AG04450 (cell line): ENCODE data around the gene ABCB11. TPM values are rescaled to one million over a fixed set of nuclear protein-coding genes. Genes with fewer than 3 reads are reported as not detected.

ENCODE experiments used
- CTCF ChIA-PET: fragments of 300-600, 350-600 bp; formaldehyde crosslinking; extraction: SDS; loops from one replicate; lab custom pipeline; 2022; ENCODE audit warnings: antibody characterized with exemption, inconsistent platforms; lab: Charles Lee
- POLR2A ChIA-PET: fragments of 350-600 bp; formaldehyde crosslinking; extraction: SDS; loops from one replicate; lab custom pipeline; 2021; ENCODE audit warnings: antibody characterized with exemption, inconsistent platforms; lab: Yijun Ruan, JAX
- DNase-seq: peaks from one replicate; pipeline ENCODE4 v3.0.0-alpha.2; 2011; ENCODE audit warnings: low read depth, low spot score
- H3K27ac ChIP-seq: one replicate; pipeline ENCODE4 v1.5.1; 2012; ENCODE audit warnings: low read depth, low read length, control low read depth
- H3K27me3 ChIP-seq: one replicate; pipeline ENCODE4 v1.6.0; 2012; ENCODE audit warnings: low read length; ENCODE audit not compliant: control insufficient read depth, insufficient read depth
- H3K4me3 ChIP-seq: 2 replicates; pipeline ENCODE4 v1.5.1; 2011; ENCODE audit warnings: mild to moderate bottlenecking, low read depth, low read length, control low read depth
- H3K9me3 ChIP-seq: 2 replicates; pipeline ENCODE4 v1.5.1; 2012; ENCODE audit warnings: low read length; ENCODE audit not compliant: control insufficient read depth, insufficient read depth
- CTCF ChIP-seq: IDR thresholded peaks from 2 replicates; pipeline ENCODE4 v1.5.1; 2011; ENCODE audit warnings: low read depth, low read length, control low read depth, inconsistent platforms
- polyA plus RNA-seq: library from polyadenylated mRNA; depleted of rRNA; stranded (reverse); fragments of >200 nt; gene quantifications from 2 replicates; pipeline ENCODE4 v1.2.3, GENCODE V29; 2011

The ABCB11 gene
- polyA plus RNA-seq, 1 experiment = not detected

GRCh38 chr2:169023161-169023560, 8.0 kb downstream of the ABCB11 start:
- no peak for TF ChIP-seq CTCF
- no peak overlapping the region for H3K27ac ChIP-seq
- no peak overlapping the region for H3K4me3 ChIP-seq
- CTCF ChIA-PET = no interaction called here
- POLR2A ChIA-PET = no interaction called here
- no peaks in the 10 kb centered on the region for H3K27me3 ChIP-seq
- H3K9me3 ChIP-seq = no peaks in the 10 kb centered on the region
- no peak for DNase-seq

GRCh38 chr2:169018390-169018789, 12.7 kb downstream of the ABCB11 start:
- Histone ChIP-seq H3K9me3 (no peaks in the 10 kb centered on the region), H3K27ac (no peak overlapping the region), H3K4me3 (no peak overlapping the region), H3K27me3 (no peaks in the 10 kb centered on the region)
- TF ChIP-seq CTCF = no peak
- POLR2A ChIA-PET = no interaction called here
- CTCF ChIA-PET = no interaction called here
- DNase-seq = no peak

- Histone ChIP-seq H3K27me3 (no peaks in the 10 kb centered on the region), H3K27ac (no peak overlapping the region), H3K4me3 (no peak overlapping the region), H3K9me3 (no peaks in the 10 kb centered on the region)
- no peak for DNase-seq
- ChIA-PET POLR2A (no interaction called here), CTCF (no interaction called here)
- no peak for TF ChIP-seq CTCF
These were observed 15.2 kb downstream of the ABCB11 start for GRCh38 chr2:169015943-169016342.

- TF ChIP-seq CTCF = no peak
- Histone ChIP-seq H3K4me3 (no peak overlapping the region), H3K27ac (no peak overlapping the region), H3K27me3 (no peaks in the 10 kb centered on the region), H3K9me3 (no peaks in the 10 kb centered on the region)
- ChIA-PET POLR2A (no interaction called here), CTCF (no interaction called here)
- no peak for DNase-seq
These were observed 16.3 kb downstream of the ABCB11 start for GRCh38 chr2:169014780-169015179.

GRCh38 chr2:169013628-169014026, 17.5 kb downstream of the ABCB11 start:
- Histone ChIP-seq H3K4me3 (no peak overlapping the region), H3K27me3 (no peaks in the 10 kb centered on the region), H3K27ac (no peak overlapping the region), H3K9me3 (no peaks in the 10 kb centered on the region)
- TF ChIP-seq CTCF = no peak
- no peak for DNase-seq
- CTCF ChIA-PET = no interaction called here
- POLR2A ChIA-PET = no interaction called here
